HG03064 (cell line): Measurements from ENCODE around the gene GPX1.

Experiments used
- ATAC-seq: cut with Tn5 transposase; IDR thresholded peaks from one replicate; pipeline ENCODE4 v1.9.1; 2021; ENCODE audit warnings: low read depth; ENCODE audit not compliant: unreplicated experiment

GPX1 gene

DNA sequence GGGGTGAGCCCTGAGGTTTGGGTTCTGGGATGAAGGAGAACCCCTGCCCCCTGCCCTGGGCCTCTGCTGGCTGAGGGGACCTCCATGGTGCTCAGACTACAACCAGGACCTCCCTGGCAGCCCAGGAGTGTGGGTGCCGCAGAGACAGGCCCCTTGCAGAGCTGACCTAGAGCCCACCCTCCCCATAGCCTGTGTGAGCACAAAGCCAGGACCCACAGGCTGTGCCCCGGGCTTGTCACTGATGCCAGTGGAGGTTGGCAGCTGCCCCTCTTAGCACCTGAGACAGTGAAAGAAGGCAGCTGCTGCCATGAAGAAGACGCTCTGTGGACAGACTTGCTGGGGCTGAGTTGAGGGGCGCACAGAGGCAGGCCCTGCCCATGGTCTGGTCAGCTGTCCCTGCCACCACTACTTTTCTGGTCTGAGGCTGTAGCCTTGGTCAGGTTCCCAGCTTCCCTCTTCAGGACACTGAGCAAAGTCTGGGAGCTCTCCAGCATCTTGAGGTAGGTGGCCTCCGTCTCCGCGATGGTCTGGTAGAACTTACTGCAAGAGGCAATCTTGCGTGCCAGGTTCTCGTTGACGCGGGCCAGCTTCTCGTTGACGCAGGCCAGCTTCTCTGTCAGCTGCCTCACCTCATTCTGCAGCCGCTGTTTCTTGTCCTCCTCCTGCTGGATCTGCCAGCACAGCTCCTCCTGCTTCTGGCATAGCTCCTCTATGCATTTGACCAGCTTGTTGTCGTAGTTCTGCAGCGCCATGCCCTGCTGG is 41.3 kb downstream of the GPX1 start:
- no peak for ATAC-seq

DNA sequence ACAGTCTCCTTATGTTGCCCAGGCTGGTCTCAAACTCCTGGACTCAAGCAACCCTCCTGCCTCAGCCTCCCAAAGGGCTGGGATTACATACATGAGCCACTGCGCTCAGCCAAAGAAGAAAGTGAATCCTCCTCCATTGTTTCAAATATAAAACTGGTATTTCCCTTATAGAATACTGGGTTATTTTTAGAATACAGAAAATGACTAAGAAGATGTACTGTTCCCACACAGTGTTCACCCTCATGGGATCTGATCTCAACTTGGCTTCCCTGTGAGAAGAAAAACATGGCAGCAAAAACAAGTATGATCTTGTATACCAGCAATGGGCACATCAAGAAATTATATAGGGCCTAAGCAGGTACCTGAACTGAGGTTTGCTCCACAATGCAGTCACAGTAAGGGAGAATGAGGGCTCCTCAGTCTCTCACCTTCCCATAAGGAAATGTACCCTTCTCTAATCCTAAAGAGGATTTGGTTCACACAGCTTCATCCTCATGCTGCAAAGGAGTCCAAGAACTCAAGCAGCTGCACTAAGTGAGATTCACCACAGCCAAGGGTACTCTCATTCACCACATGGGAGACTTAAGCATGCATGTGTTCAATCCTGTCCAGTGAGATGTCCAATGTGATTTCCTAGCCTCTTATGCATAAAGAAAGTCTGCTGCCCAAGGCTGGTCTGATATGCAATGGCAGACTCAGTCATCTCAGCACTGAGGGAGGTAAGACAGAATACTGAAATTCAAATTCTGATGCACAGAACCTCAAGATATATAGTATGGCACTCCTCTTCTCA is 44.1 kb downstream of the GPX1 start:
- no peak for ATAC-seq

- no peak for ATAC-seq
These were observed 46.9 kb downstream of the GPX1 start for GRCh38 chr3:49311283-49311682.

- ATAC-seq, result no peak
These were observed 47.5 kb downstream of the GPX1 start for GRCh38 chr3:49310677-49311076.
